GM15510 (cell line): ENCODE measurements around the gene TRHDE.

ENCODE experiments used
- POLR2A ChIP-seq: IDR thresholded peaks from 3 replicates; pipeline ENCODE4 v1.6.1; 2011; ENCODE audit warnings: borderline replicate concordance; ENCODE audit not compliant: insufficient read length; ENCODE audit errors: extremely low read depth

The TRHDE gene

GRCh38 chr12:72286526-72286925 lies 14.4 kb downstream of the TRHDE start:
- no peak for TF ChIP-seq POLR2A

- no peak for TF ChIP-seq POLR2A
These were observed 16.3 kb downstream of the TRHDE start for GRCh38 chr12:72288436-72288835.

- no peak for TF ChIP-seq POLR2A
These were observed 16.7 kb downstream of the TRHDE start for GRCh38 chr12:72288911-72289310.

GRCh38 chr12:72289633-72290032 lies 17.5 kb downstream of the TRHDE start:
- TF ChIP-seq POLR2A: no peak

GRCh38 chr12:72291175-72291574 lies 19.0 kb downstream of the TRHDE start:
- no peak for TF ChIP-seq POLR2A

GRCh38 chr12:72293701-72294100 lies 21.5 kb downstream of the TRHDE start:
- TF ChIP-seq POLR2A: no peak

- no peak for TF ChIP-seq POLR2A
These were observed 22.9 kb downstream of the TRHDE start for GRCh38 chr12:72295101-72295500.

- no peak for TF ChIP-seq POLR2A
These were observed 23.6 kb downstream of the TRHDE start for GRCh38 chr12:72295744-72296143.

- TF ChIP-seq POLR2A: no peak
These were observed 24.2 kb downstream of the TRHDE start for GRCh38 chr12:72296389-72296788.

GRCh38 chr12:72297666-72298065 lies 25.5 kb downstream of the TRHDE start:
- no peak for TF ChIP-seq POLR2A

- TF ChIP-seq POLR2A: no peak
These were observed 28.6 kb downstream of the TRHDE start for GRCh38 chr12:72300728-72301127.

- TF ChIP-seq POLR2A: no peak
These were observed 32.6 kb downstream of the TRHDE start for GRCh38 chr12:72304751-72305150.

GRCh38 chr12:72307229-72307628 lies 35.1 kb downstream of the TRHDE start:
- no peak for TF ChIP-seq POLR2A

- TF ChIP-seq POLR2A: no peak
These were observed 39.8 kb downstream of the TRHDE start for GRCh38 chr12:72311946-72312345.

- no peak for TF ChIP-seq POLR2A
These were observed 41.6 kb downstream of the TRHDE start for GRCh38 chr12:72313806-72314205.

GRCh38 chr12:72315858-72316257 lies 43.7 kb downstream of the TRHDE start:
- no peak for TF ChIP-seq POLR2A

GRCh38 chr12:72318341-72318740 lies 46.2 kb downstream of the TRHDE start:
- no peak for TF ChIP-seq POLR2A
